Activated CD8-positive, alpha-beta memory T cell treated with anti-CD3 and anti-CD28 coated beads for 1 hour (primary cell): ENCODE results near the gene LIMS1.
"Not testable (repeated sequence)": the region's sequence is repeated elsewhere in the genome, so short reads cannot be mapped to it uniquely, and the experiment has no call there.

Source experiments
- DNase-seq, 2 donors: peaks; one replicate each; pipeline ENCODE4 v3.0.0-alpha.2; 2020; ENCODE audit warnings: low read depth in 1 of 2; ENCODE audit errors: extremely low read depth in 1 of 2

LIMS1 gene

DNA sequence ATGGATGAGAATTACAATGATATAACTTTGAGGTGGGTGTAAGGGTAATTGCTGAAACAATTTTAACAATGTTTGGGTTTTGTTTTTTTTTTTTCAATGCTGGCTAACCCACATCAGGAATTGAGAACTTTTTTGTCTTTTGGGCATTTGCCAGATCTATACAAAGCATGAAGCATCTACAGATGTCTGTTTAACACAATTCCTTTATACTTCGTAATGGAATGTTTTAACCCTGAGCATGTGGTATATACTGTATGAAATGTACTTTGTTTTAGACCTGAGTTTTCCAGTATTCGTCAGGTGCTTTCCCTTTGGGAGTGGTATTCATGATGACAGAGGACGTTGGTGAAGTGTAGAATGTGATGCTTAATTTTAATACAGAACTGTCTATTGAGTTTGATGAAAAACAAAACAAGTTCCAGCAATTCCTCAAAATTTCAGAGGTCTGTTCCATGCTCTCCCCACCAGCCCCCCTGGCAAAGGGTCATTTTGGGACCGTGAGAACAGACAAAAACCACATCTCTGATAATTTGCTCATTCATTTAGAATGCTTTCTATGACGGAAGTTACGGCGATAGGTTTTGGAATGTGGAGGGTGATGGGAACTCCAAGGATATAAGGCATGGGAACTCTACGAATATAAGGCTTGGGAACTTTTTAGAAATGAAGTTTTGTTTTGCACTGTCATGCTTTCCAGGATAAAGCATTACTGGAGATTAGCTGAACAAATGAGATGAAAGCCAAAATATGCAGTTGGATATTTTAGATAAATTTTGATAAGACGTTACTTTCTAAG is 14.1 kb downstream of the LIMS1 start:
- no peak for DNase-seq

DNA sequence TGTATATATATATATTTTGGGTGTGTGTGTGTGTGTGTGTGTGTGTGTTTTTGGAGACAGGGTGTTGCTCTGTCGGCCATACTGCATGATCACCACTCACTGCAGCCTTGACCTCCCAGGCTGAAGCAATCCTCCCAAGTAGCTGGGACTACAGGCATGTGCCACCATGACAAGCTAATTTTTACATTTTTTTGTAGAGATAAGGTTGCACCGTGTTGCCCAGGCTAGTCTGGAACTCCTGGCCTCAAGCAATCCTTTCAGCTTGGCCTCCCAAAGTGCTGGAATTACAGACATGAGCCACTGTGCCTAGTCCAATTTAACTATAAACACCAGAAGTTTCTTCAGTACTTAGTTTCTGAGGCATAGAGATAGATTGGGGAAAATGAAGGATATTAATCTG is 18.3 kb downstream of the LIMS1 start:
- no peak for DNase-seq

DNA sequence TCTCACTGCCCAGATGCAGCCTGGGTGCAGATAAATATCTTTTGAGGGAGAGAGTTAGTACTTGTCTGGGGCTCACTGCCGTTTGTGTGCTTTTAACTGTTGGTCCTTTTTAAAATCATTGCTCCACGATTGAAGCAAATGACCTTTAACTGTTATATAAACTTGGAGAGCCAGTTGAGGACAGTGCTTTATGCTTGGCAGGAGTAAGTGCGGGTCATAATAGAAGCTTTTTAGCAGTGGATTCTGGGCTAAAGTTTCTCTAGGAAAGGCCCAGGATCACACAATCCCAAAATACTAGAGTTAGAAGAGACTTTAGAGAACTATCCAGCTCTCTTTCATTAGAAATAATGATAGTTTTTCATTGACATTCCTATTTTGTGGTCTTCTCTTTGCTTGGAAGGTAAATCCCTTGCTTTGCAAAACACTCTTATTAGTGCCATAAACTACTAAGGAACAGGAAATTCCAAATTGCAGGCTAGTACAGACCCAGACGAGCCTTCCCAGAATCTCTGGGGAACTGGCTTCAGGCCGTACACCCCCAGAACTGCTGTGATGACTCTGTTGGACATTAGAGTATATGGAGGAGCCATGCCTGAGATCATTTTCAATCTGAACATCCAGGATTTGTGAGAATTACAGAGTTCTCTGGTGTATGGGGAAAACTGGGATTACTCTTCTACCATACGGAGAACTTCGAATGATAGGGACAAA is 19.1 kb downstream of the LIMS1 start:
- no peak for DNase-seq

DNA sequence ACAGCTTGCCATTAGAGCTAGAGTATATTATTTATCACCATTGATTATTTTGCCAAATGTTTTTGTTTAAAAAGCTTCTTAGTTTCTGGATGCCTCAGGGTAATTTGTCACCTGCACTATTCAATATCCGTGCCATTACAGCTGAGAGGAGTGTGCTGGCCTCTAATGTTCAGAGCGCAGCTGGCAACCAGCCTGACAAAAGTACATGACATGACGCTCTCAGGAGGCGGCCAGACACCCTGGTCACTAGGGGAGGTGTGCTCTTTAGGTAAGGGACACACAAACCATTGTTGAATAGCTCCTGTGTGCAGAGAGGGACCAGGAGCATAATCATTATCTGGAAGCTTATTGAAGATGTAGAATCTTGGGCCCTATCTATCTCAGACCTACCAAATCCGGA is 20.3 kb downstream of the LIMS1 start:
- DNase-seq: no peak

DNA sequence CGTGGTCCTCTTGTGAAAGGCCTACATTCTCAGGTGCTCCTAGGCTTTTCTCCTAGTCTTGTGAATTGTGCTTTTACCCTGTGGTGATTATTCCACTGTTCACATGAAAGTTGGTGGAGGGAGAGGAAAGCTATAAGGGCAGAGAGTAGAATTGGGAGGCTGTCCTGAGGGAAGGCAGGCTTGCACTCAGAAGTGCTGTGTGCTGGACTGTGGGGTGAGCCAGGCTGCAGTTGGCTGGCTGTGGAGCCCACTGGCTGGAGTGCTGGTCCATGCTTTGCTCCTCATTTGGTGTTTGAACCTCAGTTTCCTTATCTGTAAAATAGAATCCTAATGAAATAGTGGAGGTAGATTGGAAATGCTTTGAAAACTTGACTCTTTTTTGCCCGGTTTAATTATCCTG is 21.3 kb downstream of the LIMS1 start:
- DNase-seq: no peak

DNA sequence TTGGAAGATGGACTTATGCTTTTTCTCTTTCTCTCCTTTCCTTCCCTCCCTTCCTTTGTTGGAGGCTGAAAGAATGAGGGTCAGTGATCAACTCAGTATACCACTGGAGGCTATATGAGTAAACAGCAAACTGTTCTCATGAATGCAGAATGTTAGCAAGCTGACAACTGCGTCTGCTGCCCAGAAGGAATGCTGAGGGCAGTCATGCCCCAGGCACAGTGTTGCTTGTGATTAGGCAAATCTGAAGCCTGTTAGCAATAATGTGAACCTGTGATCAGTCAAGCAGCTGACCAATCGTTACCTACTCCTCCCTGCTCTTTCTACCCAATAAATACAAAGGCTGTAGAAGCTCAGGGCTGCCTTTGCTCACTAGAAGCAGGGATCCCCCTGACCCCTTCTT is 22.3 kb downstream of the LIMS1 start:
- DNase-seq: not testable (repeated sequence)

DNA sequence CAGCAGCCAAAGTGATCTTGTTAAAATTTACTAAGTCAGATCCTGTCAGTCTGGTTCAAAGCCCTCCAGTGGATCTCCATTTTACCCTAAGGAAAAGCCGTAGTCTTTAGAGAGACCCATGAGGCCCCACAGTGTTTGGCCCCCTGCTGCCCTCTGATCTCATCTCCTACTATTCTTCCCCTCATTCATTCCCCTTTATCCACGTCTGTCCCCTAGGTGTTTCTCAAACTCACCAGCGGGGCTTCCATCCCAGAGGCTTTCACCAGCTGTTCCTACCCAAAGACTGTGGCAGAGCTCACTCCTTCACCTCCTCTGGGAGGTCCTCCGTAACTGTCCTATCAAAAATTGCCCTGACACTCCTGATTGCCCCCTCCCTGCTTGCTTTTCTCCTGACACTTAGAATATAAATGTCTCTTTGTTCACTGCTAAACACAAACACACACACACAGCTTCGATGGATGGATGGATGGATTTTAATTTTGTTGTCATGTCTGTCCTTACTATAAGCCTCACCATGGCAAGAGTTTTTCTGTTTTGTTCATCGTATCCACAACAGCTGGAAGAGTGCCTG is 26.1 kb downstream of the LIMS1 start:
- no peak for DNase-seq

DNA sequence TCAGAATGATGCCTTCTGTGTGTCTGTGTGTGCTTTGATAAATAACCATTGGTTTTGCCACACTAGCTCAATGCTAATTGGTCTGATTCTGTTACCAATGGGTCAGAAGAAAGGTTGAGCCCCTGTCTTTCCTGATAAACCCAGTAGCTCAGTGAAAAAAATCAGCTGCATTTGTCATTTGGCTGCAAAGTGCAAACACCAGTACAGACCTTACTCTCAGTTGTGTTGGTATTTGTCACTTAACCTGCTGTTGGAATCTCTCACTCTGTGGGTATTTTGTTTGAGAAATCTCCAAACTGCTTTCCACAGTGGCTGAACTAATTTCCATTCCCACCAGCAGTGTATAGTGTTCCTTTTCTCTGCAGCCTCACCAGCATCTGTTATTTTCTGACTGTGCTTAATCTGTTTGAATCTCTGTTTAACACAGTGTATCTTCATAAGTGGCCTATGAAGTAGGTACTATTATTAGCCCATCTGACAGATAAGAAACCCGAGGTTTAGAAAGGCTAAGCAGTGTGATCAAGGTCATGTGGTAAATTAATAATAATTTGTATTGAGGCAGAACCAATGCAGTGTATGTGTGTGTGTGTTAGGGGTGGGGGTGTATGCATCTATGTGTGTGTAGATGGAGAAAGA is 26.7 kb downstream of the LIMS1 start:
- DNase-seq: no peak

DNA sequence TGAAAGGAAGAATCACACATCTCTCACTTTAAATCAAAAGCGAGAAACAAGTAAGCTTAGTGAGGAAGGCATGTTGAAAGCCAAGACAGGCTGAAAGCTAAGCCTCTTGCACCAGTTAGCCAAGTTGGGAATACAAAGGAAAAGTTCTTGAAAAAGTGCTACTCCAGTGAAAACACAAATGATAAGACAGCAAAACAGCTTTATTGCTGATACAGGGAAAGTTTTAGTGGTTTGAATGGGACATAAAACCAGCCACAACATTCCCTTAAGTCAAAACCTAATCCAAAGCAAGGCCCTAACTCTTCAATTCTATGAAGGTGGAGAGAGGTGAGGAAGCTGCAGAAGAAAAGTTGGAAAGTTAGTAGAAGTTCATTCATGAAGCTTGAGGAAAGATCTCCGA is 28.0 kb downstream of the LIMS1 start:
- no peak for DNase-seq

DNA sequence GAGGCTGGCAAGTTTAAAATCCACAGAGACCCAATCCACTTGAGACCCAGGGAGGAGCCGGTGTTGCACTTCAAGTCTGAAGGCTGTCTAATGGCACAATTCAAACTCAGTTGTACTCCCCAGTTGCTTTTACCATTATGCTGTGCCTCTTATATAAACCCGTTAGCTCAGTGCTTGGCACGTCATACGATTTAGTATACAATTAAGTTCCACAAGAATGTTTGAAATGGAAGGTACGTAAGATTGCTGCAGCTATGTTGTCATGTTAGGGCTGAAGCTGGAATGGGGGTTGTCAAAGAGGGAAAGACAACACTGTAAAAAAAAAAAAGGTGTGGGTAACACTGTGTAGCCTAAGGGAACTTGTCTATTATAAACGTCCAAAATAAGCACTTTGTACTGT is 30.2 kb downstream of the LIMS1 start:
- no peak for DNase-seq

DNA sequence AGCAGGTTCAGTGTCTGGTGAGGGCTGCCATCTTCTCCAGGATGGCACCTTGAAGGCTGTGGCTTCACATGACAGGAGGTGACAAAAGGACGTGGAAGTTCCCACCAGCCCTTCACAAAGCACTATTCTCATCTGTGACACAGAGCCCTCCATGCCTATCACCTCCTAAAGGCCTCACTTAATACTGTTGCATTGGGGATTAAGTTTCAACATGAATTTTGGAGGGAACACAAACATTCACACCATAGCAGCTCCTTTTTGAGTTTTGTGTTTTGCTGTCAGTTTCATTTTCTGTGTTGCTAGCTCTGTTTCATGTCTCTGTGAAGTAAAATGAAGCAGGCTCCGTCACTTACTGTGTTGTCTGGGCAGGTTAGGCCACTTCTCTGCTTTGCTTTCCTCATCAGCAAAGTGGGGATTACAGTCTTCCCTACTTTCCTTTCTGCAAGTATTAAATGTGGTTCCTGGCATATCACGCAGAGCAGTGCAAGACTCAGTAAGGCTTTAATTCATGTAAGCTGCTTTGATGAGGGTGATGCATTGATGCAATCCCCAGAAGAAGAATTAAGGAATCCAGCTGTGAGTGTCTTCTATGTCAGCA is 31.6 kb downstream of the LIMS1 start:
- DNase-seq: no peak

DNA sequence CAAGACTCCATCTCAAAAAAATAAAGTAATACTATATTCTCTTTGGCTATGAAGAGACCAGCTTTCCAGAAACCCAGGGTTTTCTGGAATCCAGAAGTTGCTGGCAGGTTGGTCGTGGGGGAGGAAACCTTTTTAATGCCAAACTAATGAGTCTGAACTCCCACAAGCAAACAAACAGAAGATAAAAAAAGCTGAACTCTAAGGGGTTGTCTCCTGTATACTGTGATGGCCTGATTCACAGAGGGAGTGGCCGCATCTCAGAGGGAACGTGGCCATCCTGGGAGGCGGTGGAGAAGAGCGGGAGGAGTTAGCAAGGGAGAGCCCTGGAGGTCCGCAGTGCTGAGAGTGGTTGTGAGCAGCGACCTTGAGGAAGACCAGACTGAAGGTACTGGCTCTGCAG is 36.1 kb downstream of the LIMS1 start:
- DNase-seq: no peak

DNA sequence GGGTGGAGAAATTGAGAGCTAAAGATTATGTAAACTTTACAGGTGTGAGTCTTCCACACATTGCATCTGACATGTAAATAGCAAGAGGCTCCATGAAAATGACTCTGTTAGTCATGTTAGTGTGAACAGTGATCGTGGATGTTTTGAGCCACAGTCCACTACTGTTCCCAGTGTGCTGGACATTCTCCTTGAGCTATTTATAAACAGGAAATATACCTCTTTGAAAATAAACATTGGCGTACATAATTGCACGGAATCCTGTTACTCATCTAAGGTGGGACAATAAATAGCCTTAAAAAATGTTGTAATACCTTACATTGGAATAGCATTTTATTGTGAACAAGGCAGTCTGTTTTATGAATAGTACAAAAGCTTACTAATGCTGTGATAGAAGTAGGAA is 37.0 kb downstream of the LIMS1 start:
- no peak for DNase-seq

DNA sequence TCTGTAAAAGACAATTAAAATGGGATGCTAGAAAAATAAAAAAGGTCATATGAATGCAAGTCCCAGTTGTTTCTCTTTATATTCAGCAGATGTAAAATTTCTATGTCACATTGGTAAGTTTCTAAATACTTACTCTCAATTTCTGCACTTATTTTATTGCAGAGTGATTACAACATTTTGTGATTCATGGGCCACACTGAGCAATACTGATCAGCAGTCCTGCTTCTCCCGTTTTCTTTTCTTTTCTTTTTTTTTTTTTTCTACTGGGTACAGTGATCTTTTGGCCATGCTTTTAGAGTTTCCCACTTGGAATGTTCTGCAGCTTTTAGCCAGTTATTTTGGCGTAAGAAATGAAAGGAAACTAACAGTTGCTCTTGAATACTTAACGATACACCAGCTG is 38.8 kb downstream of the LIMS1 start:
- DNase-seq: no peak

DNA sequence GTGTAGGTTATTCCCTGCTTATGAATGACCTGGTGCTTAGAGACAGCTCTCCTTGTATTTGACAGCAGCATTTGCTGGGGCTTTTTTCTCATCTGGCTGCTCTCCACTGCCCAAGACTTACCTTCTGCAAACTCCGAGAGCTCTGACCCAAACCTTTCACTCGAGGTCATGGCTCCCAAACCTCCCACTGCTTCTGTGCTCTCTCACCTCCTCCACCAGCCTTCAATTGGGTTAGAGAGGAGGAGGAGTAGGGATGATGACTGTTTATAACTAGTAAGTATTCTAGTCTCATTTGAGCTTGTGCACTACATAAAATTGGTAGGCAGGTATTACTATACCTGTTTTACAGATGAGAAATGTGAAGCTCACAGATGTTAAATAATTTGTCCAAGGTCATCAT is 40.1 kb downstream of the LIMS1 start:
- DNase-seq: no peak

DNA sequence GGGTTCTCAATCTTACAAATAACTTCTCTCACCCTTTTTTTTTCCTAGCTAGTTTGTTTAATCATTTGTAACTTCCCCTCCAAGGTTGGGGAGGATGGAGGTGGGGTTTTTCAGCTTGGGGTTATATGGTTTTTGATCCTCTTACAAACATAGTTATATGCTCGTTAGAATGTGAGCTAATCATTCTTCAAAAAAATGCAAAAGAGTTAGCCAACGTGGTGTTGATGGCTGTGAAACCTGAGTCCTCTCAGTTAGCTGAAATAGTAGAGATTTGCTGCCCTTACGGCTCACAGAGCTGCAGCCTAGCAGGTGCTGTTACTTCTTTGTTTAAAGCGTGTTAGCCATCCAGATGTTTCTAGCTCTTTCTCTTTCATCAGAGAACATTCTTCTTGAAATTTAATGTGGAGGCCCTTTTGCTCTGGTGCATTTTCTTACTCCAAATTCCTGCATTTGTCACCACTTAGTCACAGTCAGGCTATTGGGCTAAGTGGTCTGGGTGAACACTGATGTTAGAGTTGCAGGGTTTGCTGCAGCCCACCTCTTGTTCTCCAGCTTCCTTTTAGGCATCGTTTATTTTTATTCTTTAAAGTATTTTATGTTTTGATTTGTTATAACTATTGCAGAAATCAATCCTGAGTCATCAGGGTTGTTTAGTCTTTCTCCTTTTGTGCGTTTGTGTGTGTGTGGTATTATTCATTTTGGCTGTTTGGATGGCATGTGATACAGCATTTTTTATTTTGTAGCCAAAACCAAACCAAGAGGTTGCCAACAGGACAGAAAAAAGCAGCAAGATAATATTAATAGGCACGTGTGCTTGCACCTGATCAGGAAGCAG is 41.1 kb downstream of the LIMS1 start:
- DNase-seq: no peak

DNA sequence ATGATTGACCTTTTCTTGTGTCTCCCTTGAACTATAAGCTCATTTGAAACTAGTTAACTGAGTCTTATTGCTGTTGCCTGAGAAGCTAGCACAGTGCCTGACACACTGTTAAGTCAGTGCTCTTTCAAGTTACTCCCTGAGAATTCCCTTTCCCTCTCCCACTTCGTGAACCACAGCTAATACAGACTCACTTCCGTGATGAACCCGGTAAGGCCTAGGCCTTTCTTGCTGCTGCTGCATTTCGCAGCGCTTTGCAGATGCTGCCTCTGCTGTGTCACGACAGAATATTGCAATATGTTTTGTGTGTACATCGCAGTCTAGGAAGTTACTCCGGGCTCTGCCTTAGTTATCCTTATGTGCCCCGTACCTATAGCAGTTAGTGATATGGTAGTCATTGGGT is 42.8 kb downstream of the LIMS1 start:
- no peak for DNase-seq

DNA sequence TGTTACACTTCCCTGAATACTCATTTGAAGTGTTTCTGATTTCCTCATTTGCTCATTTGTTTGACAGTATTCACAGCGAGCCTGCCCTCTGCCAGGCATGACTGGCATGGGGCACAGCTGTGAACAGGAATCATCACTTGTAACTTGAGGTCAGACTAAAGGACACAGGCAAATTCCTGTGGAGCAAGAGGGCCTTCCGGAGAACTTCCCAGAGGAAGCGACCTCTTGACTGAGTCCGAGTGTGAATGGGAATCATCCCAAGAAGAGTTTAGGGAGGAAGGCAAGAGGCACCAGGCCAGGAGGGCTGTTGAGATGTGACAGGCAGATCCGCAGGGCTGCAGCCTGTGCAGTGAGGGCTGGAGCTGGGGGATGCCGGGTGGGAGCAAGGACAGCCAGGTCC is 45.4 kb downstream of the LIMS1 start:
- DNase-seq: no peak

DNA sequence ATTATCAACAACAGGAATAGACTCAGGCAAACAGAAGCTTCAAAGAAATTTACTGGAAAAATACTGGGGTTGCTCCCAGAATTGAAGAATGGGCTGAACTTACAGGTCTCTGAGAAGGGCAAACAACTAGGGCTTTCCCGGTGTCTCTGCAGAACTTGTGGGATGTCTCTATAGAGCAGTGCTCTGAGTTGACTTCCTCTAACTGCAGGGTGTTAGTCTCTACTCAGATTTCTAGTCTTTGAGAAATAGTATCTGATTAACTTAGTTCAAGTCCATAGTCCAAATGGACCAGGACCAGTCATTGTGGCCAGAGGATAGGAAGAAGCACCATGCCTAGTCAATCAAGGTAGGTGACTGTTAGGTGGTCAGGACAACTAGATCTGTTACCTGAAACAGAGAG is 45.8 kb downstream of the LIMS1 start:
- DNase-seq: no peak

DNA sequence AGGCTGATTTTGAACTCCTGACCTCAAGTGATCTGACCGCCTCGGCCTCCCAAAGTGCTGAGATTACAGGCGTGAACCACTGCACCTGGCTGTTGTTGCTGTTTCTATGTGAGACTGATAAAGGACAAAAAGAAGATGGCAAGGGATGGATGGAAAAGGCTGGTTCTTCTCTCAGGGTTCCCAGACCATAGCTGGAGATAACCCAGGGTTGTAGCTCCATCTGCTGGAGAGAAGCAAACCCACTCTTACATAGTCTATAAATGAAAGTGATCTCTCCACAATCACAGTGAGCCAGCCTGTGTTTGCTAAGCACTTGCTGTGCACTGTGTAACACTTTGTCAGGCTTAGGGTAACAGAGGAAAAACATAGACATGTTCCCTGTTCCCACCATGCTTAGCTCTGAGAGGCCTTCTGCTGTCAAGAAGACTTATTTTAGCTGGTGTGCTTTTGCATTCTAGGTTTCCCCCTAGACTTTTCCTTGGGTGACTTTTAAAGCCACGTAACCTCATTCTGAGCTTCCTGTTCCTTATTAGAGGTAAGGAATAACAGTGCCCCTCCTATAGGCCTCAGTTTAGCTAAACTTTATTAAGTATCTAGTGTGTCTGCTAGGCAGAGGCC is 49.7 kb downstream of the LIMS1 start:
- peak in 1 of 2 donors; percentile 13 for DNase-seq
